Activated CD4-positive, alpha-beta memory T cell treated with anti-CD3 and anti-CD28 coated beads, Interleukin-2, amount 10 ng/mL, durations not matched to agents 7 days and 5 days (primary cell): ENCODE measurements around the gene SLC2A1. TPM values are rescaled to one million over a fixed set of nuclear protein-coding genes. Genes with fewer than 3 reads are reported as not detected.

ENCODE experiments used
- CTCF ChIA-PET: fragments of 350-600 bp; sonication (Branson Sonifier 250); formaldehyde crosslinking; loops from one replicate; lab custom pipeline; 2021; ENCODE audit warnings: antibody characterized with exemption, inconsistent platforms; lab: Charles Lee
- POLR2A ChIA-PET: fragments of 350-600 bp; sonication (Branson Sonifier 250); formaldehyde crosslinking; loops from one replicate; lab custom pipeline; 2021; ENCODE audit warnings: antibody characterized with exemption; lab: Charles Lee
- DNase-seq: peaks from one replicate; pipeline ENCODE4 v3.0.0-alpha.2; 2020
- H3K27ac Mint-ChIP-seq: one replicate; pipeline ENCODE4 v1.8.0; 2021; ENCODE audit warnings: mild to moderate bottlenecking, mixed read lengths
- H3K27me3 Mint-ChIP-seq: one replicate; pipeline ENCODE4 v1.8.0; 2021; ENCODE audit warnings: mixed read lengths
- H3K36me3 Mint-ChIP-seq: one replicate; pipeline ENCODE4 v1.8.0; 2021; ENCODE audit warnings: low read depth, mixed read lengths
- H3K4me1 Mint-ChIP-seq: one replicate; pipeline ENCODE4 v1.8.0; 2021; ENCODE audit warnings: mixed read lengths
- H3K4me3 Mint-ChIP-seq: one replicate; pipeline ENCODE4 v1.8.0; 2021; ENCODE audit warnings: mild to moderate bottlenecking, mixed read lengths
- H3K9me3 Mint-ChIP-seq: one replicate; pipeline ENCODE4 v1.8.0; 2021; ENCODE audit warnings: mixed read lengths
- total RNA-seq, 2 experiments: library from RNA; stranded (reverse); gene quantifications; one replicate each; pipeline ENCODE4 v1.2.3, GENCODE V29; 2021

Gene SLC2A1
- 100 to 1,000 TPM; 153 TPM for total RNA-seq

DNA sequence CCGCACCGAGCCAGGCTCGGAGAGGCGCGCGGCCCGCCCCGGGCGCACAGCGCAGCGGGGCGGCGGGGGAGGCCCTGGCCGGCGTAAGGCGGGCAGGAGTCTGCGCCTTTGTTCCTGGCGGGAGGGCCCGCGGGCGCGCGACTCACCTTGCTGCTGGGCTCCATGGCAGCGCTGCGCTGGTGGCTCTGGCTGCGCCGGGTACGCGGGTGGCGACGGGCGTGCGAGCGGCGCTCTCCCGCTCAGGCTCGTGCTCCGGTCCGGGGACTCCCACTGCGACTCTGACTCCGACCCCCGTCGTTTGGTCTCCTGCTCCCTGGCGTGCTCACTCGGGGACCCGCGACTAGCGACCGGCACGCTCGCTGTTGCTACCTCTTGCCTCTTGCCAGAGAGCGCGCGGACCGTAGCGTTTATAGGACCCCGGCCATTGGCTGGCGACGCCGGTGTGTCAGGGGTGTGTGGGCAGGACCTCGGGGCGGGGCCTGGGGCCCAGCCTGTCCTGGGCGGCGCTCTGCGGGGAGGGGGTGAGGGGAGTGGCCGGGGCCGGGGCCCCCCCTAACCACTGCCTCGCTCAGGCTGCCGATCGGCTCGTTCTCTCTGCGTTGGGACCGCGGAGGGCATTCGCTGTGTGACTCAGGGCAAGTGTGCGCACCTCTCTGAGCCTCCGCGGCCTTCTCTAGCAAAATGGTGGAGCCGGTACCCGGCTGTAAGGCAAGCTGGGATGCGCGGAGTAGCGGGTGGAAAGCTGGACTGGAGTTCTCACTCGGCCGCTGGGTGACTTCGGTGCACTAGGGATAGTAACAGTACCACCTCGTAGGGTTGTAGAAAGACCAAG, at the start of gene SLC2A1:
Gene SLC2A1, minus strand, starts transcription at position 381 of the 832 bp plus-strand sequence. Its CDS starts 217 bp downstream, at position 164.
- Mint-ChIP-seq H3K4me3 (peak within 1 kb of the TSS; percentile 99), H3K9me3 (no peaks in the 10 kb centered on the region), H3K36me3 (peaks cover 36% of the 10 kb centered on the region), H3K4me1 (peaks cover 63% of the 10 kb centered on the region), H3K27ac (peak within 1 kb of the TSS; percentile 100), H3K27me3 (peaks cover 12% of the 10 kb centered on the region)
- peak; percentile 96 for DNase-seq
- ChIA-PET CTCF (interaction anchor here (1.0 to 6.0 kb wide), 3 partner anchors 15 to 36 kb away, joined by 3 to 30 read pairs (median 5); no protein-coding TSS in a partner anchor), POLR2A (interaction anchor here (0.6 to 16.5 kb wide), 7 partner anchors 16 to 192 kb away, joined by 3 to 387 read pairs (median 6); partner anchors contain the start of genes C1orf50, P3H1 and ZNF691)

DNA sequence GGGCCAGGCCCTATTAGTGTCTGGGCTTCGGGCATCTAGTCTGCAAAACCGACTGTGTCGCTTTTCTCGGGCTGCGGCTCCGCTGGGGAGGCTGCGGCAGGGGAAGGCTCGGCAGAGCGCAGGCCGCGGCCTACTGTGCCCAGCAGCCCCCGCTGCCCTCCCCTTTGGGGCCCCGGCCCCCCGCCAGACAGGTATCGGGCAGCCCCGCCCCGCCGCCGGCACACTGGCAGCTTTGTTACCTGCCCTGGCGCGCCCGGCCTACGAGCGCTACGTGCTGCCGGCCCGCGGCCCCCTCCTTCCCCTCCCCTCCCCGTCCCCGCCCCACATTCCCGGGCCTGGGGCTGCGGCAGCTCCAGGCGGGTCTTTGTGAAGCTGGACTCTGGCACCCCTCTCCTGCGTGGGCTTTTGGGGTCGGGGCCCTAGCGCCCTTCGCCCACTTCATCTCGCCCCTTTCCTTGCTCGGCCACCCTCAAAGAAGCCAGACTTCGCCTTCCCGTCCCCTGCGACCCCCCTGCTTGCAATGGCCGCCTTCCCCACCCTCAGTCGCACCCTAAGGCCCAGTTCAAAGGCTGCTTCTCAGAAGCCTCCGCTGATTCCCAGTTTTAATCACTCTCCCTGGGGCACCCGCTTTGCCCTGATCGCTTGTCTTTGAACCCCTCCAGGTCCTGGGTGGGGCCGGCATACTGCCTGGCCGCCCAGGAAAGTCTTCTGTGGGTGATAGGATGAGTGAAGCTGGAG, 48.9 kb upstream of the SLC2A1 start:
- Mint-ChIP-seq H3K27me3 (peaks cover 5% of the 10 kb centered on the region), H3K27ac (no peak overlapping the region), H3K9me3 (no peaks in the 10 kb centered on the region), H3K36me3 (no peaks in the 10 kb centered on the region), H3K4me1 (no peaks in the 10 kb centered on the region), H3K4me3 (no peak overlapping the region)
- no peak for DNase-seq
- POLR2A ChIA-PET = no interaction called here
- CTCF ChIA-PET = no interaction called here

DNA sequence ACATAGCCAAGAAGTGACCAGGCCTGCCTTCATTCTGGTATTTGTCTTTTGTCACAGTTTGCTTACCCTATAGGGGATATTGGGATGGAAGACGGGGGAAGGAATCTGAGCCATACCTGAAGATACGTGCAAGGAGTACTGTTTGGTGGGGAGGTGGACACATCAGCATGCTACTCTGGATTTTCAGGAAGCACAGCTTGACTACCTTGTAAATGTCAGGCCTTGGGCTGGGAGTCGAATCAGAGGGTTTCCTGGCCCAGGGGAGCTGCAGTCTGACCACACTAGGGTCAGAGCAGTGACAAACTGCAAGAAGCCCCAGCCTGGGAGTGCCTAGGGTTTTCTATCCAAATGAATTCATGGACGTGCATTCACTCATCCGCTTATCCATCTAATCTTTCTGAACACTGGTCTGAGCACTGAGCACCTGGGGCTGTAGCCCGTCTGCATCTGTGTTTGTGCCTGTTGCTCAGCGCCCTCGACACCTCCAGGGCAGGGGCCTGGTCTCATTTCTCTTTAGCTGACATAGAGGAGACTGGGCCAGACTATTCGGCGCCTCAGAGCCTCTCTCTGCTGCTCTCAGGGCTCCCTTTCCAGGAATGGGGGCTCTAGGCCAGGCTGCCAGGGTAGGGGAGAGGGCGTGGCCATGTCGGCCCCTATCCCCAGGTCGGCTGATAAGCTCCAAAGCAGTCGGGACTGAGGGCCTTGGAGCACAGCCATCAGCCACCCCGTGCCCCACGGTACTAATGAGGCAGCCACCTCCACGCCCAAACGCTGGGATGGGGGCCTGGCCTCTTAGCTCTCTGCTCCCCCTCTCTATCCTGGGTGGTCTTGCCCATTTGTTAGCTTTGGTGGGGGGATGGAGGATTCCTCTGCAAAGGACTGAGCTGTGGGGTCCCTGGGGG, 47.0 kb upstream of the SLC2A1 start:
- Mint-ChIP-seq H3K4me1 (no peaks in the 10 kb centered on the region), H3K4me3 (no peak overlapping the region), H3K27me3 (no peaks in the 10 kb centered on the region), H3K27ac (no peak overlapping the region), H3K36me3 (no peaks in the 10 kb centered on the region), H3K9me3 (no peaks in the 10 kb centered on the region)
- DNase-seq = no peak
- CTCF ChIA-PET = interaction anchor here (0.9 kb wide), 1 partner anchor 68 kb away, joined by 3 read pairs; no protein-coding TSS in a partner anchor
- POLR2A ChIA-PET = no interaction called here

DNA sequence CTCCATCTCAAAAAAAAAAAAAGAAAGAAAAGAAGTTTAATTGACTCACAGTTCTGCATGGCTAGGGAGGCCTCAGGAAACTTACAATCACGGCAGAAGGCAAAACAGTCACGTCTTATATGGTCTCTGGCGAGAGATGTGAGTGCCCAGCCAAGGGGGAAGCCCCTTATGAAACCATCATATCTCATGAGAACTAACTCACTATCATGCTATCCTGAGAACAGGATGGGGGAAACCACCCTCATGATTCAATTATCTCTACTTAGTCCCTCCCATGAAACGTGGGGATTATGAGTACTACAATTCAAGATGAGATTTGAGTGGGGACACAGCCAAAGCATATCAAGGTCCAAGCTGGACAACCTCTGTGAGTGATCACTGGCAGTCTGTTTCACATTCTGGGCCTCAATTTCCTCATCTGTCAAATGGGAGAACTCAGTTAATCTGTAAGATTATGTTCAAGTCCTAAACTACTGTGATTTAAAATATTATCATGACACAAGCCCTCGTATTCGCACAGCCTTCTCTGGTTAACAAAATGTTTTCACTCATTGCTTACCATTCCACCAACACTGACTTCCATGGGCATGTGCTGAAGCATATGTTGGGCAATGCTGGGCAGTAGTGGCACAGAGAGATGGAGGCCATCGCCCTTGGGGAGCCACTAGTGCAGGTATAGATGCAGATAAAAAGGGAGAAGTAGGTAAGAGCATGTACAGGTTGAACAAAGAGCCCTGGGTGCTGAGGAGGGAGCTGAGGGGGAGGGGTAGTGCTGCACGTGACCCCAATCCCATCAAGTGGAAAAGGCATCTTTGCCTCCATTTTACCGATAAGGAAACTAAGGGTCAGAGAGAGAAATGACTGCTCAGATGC, 46.2 kb upstream of the SLC2A1 start:
- no peaks in the 10 kb centered on the region for H3K27me3 Mint-ChIP-seq
- no peaks in the 10 kb centered on the region for H3K36me3 Mint-ChIP-seq
- no peak for DNase-seq
- no peaks in the 10 kb centered on the region for H3K4me1 Mint-ChIP-seq
- H3K27ac Mint-ChIP-seq = no peak overlapping the region
- POLR2A ChIA-PET = no interaction called here
- H3K9me3 Mint-ChIP-seq = no peaks in the 10 kb centered on the region
- H3K4me3 Mint-ChIP-seq = no peak overlapping the region
- CTCF ChIA-PET = no interaction called here

DNA sequence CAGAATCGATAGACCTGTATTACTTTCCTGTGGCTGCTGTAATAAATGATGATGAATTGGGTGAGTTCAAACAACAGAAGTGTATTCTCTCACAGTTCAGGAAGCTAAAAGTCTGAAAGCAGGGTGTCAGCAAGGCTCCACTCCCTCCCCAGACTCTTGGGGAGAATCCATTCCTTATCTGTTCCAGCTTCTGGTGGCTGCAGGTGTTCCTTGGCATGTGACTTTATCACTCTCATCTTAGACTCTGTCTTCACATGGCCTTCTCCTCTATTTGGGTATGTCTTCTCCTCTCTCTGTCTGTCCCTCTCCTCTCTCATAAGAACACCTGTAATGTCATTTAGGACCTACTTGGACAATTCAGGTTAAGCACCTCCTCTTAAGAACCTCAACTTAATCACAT, 44.1 kb upstream of the SLC2A1 start:
- ChIA-PET CTCF (no interaction called here), POLR2A (no interaction called here)
- Mint-ChIP-seq H3K27me3 (no peaks in the 10 kb centered on the region), H3K4me1 (no peaks in the 10 kb centered on the region), H3K4me3 (no peak overlapping the region), H3K27ac (no peak overlapping the region), H3K9me3 (no peaks in the 10 kb centered on the region), H3K36me3 (no peaks in the 10 kb centered on the region)
- DNase-seq = no peak

DNA sequence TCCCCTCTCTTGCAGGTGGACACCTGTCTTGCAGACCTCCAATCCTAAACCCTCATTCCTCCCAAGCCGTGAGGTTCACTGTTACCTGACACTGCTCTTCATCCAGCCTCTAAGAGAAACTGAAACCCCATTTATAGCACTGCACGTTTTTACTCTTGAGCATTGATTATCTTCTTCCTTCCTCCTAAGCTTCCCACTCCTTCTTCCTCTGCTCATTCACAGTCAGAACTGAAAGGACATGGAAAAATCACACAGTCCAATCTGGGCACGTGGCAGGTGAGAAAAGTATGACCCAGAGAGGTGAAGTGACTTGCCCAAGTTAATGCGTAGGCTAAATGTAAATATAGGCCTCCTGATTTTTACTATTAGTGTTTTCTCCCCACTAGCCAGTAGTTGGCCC, 43.4 kb upstream of the SLC2A1 start:
- Mint-ChIP-seq H3K27me3 (no peaks in the 10 kb centered on the region), H3K4me1 (no peaks in the 10 kb centered on the region), H3K9me3 (no peaks in the 10 kb centered on the region), H3K27ac (no peak overlapping the region), H3K36me3 (no peaks in the 10 kb centered on the region), H3K4me3 (no peak overlapping the region)
- ChIA-PET CTCF (no interaction called here), POLR2A (no interaction called here)
- DNase-seq = no peak

DNA sequence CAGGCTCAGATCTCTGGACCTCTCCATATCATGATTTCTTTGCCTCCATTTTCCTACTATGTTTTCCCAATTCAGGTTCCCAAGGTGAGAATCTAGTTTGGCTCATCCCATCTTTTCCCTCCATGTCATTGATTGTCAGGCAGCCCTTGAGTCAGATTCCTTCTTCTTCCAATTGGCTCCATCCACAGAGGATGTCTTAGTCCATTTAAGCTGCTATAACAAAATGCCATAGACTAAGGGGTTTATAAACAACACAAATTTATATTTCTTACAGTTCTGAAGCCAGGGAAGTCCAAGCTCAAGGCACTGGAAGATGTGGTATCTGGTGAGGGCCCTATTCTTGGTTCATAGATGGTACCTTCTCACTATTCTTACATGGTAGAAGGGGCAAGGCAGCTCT, 42.8 kb upstream of the SLC2A1 start:
- no peaks in the 10 kb centered on the region for H3K9me3 Mint-ChIP-seq
- no peak for DNase-seq
- no peaks in the 10 kb centered on the region for H3K36me3 Mint-ChIP-seq
- H3K4me3 Mint-ChIP-seq = no peak overlapping the region
- no peaks in the 10 kb centered on the region for H3K4me1 Mint-ChIP-seq
- ChIA-PET POLR2A (no interaction called here), CTCF (no interaction called here)
- H3K27ac Mint-ChIP-seq = no peak overlapping the region
- H3K27me3 Mint-ChIP-seq = no peaks in the 10 kb centered on the region

DNA sequence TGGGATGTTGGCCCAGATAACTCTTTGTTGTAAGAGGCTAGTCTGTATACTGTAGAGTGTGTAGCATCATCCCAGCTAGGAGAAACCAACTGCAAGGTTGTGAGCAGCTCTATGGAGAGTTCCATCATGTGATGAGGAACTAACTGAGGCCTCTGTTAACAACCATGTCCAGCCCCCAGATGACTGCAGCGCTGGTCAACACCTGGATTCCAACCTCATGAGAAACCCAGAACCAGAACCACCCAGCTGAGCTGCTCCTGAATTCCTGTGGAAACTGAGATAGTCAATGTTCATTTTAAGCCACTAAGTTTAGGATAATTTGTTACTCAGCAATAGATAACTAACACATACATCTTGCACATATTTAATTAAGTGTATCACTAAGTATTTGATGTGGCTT, 41.6 kb upstream of the SLC2A1 start:
- no peak for DNase-seq
- Mint-ChIP-seq H3K4me1 (no peaks in the 10 kb centered on the region), H3K36me3 (no peaks in the 10 kb centered on the region), H3K27me3 (no peaks in the 10 kb centered on the region), H3K9me3 (no peaks in the 10 kb centered on the region), H3K4me3 (no peak overlapping the region), H3K27ac (no peak overlapping the region)
- POLR2A ChIA-PET = no interaction called here
- CTCF ChIA-PET = no interaction called here

DNA sequence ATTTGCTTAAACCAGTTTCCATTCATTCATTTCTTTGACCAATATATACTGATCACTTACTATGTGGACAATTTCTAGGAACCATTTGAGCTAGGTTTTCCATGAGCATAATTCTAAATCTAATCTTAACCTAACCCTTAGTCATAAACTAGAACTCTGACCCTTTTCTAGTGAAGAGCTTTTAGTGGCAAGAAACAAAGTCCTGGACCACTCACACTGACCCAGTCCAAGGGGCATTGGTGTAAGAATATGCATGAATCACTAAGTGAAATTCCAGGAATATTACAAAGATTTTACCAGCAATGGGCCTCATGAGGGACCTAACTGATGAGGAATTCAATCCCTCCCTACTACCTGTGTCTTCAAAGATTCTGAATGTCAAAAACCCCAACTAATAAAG, 40.6 kb upstream of the SLC2A1 start:
- Mint-ChIP-seq H3K36me3 (no peaks in the 10 kb centered on the region), H3K9me3 (no peaks in the 10 kb centered on the region), H3K27ac (no peak overlapping the region), H3K4me3 (no peak overlapping the region), H3K4me1 (no peaks in the 10 kb centered on the region), H3K27me3 (no peaks in the 10 kb centered on the region)
- POLR2A ChIA-PET = no interaction called here
- DNase-seq = no peak
- CTCF ChIA-PET = interaction anchor here (0.9 kb wide), 1 partner anchor 74 kb away, joined by 3 read pairs; no protein-coding TSS in a partner anchor

DNA sequence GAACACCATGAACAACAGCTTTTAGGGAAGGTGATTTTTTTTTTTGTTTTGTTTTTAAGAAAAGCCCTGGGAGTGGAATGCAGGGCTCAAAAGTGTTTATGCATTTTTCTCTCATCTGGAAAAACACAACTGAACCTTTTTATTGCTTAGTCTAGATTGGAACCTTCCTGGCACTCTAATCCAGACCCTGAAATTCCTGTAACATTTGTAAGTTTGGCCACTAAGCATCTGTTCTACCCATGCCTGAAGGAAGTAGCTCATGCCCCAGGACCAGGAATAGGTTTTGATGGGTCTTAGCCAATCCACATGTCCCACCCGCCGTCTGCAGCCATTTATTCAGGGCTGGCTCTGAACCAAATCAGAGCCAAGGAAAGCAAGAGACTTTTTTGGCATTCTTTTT, 39.7 kb upstream of the SLC2A1 start:
- no peaks in the 10 kb centered on the region for H3K9me3 Mint-ChIP-seq
- no peaks in the 10 kb centered on the region for H3K4me1 Mint-ChIP-seq
- POLR2A ChIA-PET = interaction anchor here (1.2 kb wide), 1 partner anchor 11 kb away, joined by 3 read pairs; no protein-coding TSS in a partner anchor
- no peaks in the 10 kb centered on the region for H3K27me3 Mint-ChIP-seq
- no peak overlapping the region for H3K4me3 Mint-ChIP-seq
- H3K27ac Mint-ChIP-seq = no peak overlapping the region
- no peak for DNase-seq
- CTCF ChIA-PET = no interaction called here
- no peaks in the 10 kb centered on the region for H3K36me3 Mint-ChIP-seq

DNA sequence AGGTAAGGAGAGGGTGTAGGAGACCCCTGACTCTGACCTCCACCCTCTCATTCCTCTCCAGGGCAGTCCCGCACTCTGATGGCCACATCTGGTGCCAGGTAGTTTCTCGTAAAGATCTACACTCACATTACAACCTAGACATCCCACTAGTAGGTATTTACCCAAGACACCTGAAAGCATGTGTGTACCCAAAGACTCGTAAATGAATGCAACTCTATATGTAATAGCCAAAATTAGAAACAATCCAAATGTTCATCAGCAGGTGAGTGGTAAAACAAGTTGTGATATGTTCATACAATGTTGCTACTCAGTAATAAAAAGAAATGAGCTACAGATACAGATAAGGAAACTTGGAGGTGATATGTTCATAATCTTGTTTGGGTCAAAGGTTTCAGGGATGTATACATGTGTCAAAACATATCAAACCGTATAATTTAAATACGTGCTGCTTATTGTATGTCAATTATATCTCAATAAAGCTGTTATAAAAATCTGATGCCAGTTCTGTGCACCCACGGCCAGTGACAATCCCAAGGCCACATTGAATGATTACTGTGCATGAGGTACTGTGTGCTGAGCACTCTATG, 37.8 kb upstream of the SLC2A1 start:
- Mint-ChIP-seq H3K27ac (no peak overlapping the region), H3K4me1 (no peaks in the 10 kb centered on the region), H3K36me3 (no peaks in the 10 kb centered on the region), H3K4me3 (no peak overlapping the region), H3K27me3 (no peaks in the 10 kb centered on the region), H3K9me3 (no peaks in the 10 kb centered on the region)
- POLR2A ChIA-PET = no interaction called here
- DNase-seq = no peak
- CTCF ChIA-PET = no interaction called here
